Keratinocyte (primary cell): ENCODE measurements around the gene WNT7B. TPM values are rescaled to one million over a fixed set of nuclear protein-coding genes. Genes with fewer than 3 reads are reported as not detected.
A peak's percentile ranks its signal among the peaks of the same experiment; 100 is the strongest.

Experiments
- DNase-seq: peaks from one replicate; pipeline ENCODE4 v3.0.0-alpha.2; 2011; ENCODE audit warnings: low read depth, missing footprints, low spot score
- FAIRE-seq: peaks from 2 replicates; lab custom pipeline; 2011; peaks lifted over from hg19 to GRCh38; lab: Jason Lieb, UNC
- H2AFZ ChIP-seq: 2 replicates; pipeline ENCODE4 v1.6.0; 2012; ENCODE audit warnings: low read length, control low read depth, inconsistent platforms; ENCODE audit not compliant: control insufficient read depth
- H3K27ac ChIP-seq: 2 replicates; pipeline ENCODE4 v1.5.1; 2011; ENCODE audit warnings: low read length; ENCODE audit not compliant: control insufficient read depth, insufficient read depth
- H3K27me3 ChIP-seq: 3 replicates; pipeline ENCODE4 v1.6.0; 2011; ENCODE audit warnings: low read length; ENCODE audit not compliant: control insufficient read depth, insufficient read depth; ENCODE audit errors: extremely low read depth
- H3K36me3 ChIP-seq, 2 experiments: 2 replicates in 1 of 2; 3 replicates in 1 of 2; pipeline ENCODE4 v1.5.1; 2011; ENCODE audit warnings: low read length in 2 of 2, mild to moderate bottlenecking in 1 of 2; ENCODE audit not compliant: control insufficient read depth in 2 of 2, insufficient read depth in 2 of 2; ENCODE audit errors: extremely low read depth in 1 of 2
- H3K4me1 ChIP-seq: 3 replicates; pipeline ENCODE4 v1.5.1; 2011; ENCODE audit warnings: low read length; ENCODE audit not compliant: control insufficient read depth, insufficient read depth; ENCODE audit errors: extremely low read depth
- H3K4me2 ChIP-seq: 3 replicates; pipeline ENCODE4 v1.6.0; 2011; ENCODE audit warnings: low read depth, low read length; ENCODE audit not compliant: control insufficient read depth, insufficient read depth; ENCODE audit errors: extremely low read depth
- H3K4me3 ChIP-seq, 3 experiments: fragments of 200-600 bp in 1 of 3; sonication (generic) in 1 of 3; 2 replicates in 2 of 3; 3 replicates in 1 of 3; pipeline ENCODE4 v1.5.1; 2011 to 2016; ENCODE audit warnings: low read length in 3 of 3, mild to moderate bottlenecking in 3 of 3, control low read depth in 2 of 3, inconsistent platforms in 1 of 3, low read depth in 1 of 3, mixed read lengths in 1 of 3, mixed run types in 1 of 3, moderate library complexity in 1 of 3; ENCODE audit not compliant: control insufficient read depth in 2 of 3, insufficient read depth in 2 of 3; ENCODE audit errors: extremely low read depth in 1 of 3
- H3K79me2 ChIP-seq: 2 replicates; pipeline ENCODE4 v1.6.0; 2012; ENCODE audit warnings: low read length; ENCODE audit not compliant: control insufficient read depth, insufficient read depth
- H3K9ac ChIP-seq: 3 replicates; pipeline ENCODE4 v1.6.0; 2011; ENCODE audit warnings: low read length; ENCODE audit not compliant: control insufficient read depth, insufficient read depth; ENCODE audit errors: extremely low read depth
- H3K9me1 ChIP-seq: 3 replicates; pipeline ENCODE4 v1.6.0; 2011; ENCODE audit warnings: low read length; ENCODE audit not compliant: control insufficient read depth, insufficient read depth; ENCODE audit errors: extremely low read depth
- H3K9me3 ChIP-seq: 2 replicates; pipeline ENCODE4 v1.5.1; 2012; ENCODE audit warnings: low read depth, low read length; ENCODE audit not compliant: control insufficient read depth
- H4K20me1 ChIP-seq: 3 replicates; pipeline ENCODE4 v1.6.0; 2011; ENCODE audit warnings: low read length; ENCODE audit not compliant: control insufficient read depth, insufficient read depth; ENCODE audit errors: extremely low read depth
- EZH2 ChIP-seq: IDR thresholded peaks from one replicate; pipeline ENCODE4 v1.6.1; 2012; ENCODE audit warnings: inconsistent platforms, mild to moderate bottlenecking, low read length, moderate library complexity
- dilution Hi-C: fragments of 300-500 bp; cut with MboI; formaldehyde crosslinking; loops from one replicate; pipeline ENCODE4 v1.7.0; 2020; ENCODE audit warnings: low sequenced_read_pairs; ENCODE audit not compliant: extremely low pct_ligation_motif_present
- polyA plus RNA-seq, 5 experiments: library from polyadenylated mRNA; depleted of rRNA in 3 of 5; stranded (reverse) in 3 of 5; stranded (forward) in 1 of 5; unstranded in 1 of 5; fragments of >200 nt; gene quantifications; 1 replicate in 1 of 5; 2 replicates in 3 of 5; 3 replicates in 1 of 5; pipeline versions ENCODE4 v1.2.1 to v1.2.3, GENCODE V29; 2011 to 2012; ENCODE audit warnings: missing spikeins in 2 of 5, low read depth in 1 of 5, low replicate concordance in 1 of 5
- TF ChIP-seq, protein P1 (sequence below), 3 experiments: IDR thresholded peaks in 1 of 3; conservative IDR thresholded peaks in 1 of 3; optimal IDR thresholded peaks in 1 of 3; 2 replicates in 2 of 3; 3 replicates in 1 of 3; pipeline versions ENCODE3 to v1.5.1; 2011; ENCODE audit warnings: low read length in 3 of 3, mild to moderate bottlenecking in 3 of 3, moderate library complexity in 2 of 3, control low read depth in 1 of 3, inconsistent platforms in 1 of 3; ENCODE audit not compliant: insufficient read depth in 2 of 3; ENCODE audit errors: extremely low read depth in 1 of 3

Gene WNT7B
- polyA plus RNA-seq, 1 donor (not counting 4 experiments of a cell fraction or from before 2014, with no cell fraction given): 1.7 TPM

DNA sequence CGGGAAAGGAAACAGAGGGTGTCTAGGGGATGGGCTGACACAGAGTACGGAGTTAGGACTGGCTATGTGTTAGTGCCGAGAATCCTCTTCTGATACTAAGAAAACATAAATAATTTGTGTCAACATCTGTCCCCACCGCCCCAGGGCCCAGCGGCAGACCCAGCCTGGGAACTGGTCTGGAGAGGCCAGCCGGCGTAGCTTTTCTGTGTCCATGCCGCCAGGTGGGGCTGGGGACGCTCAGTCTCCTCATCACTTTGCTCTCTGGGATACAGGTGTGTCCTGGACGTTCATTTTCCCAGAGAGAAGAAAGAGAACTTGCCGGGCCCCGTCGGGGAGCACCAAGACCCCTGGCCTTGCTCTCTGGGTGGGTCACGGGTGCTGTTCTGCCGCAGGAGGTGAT lies 54.7 kb downstream of the WNT7B start:
- H3K9ac ChIP-seq: no peak overlapping the region
- H4K20me1 ChIP-seq: peaks cover 2% of the 10 kb centered on the region
- no peaks in the 10 kb centered on the region for H3K36me3 ChIP-seq
- peaks cover 29% of the 10 kb centered on the region for H3K4me1 ChIP-seq
- no peaks in the 10 kb centered on the region for H3K9me1 ChIP-seq
- no peak overlapping the region for H3K4me2 ChIP-seq
- dilution Hi-C loops: no loop called here
- H3K27me3 ChIP-seq: peaks cover 13% of the 10 kb centered on the region
- no peak overlapping the region for H2AFZ ChIP-seq
- no peak overlapping the region for H3K4me3 ChIP-seq
- no peaks in the 10 kb centered on the region for H3K79me2 ChIP-seq
- H3K9me3 ChIP-seq: no peaks in the 10 kb centered on the region
- H3K27ac ChIP-seq: no peak overlapping the region
- no peak for TF ChIP-seq EZH2
- TF ChIP-seq, protein P1, sequence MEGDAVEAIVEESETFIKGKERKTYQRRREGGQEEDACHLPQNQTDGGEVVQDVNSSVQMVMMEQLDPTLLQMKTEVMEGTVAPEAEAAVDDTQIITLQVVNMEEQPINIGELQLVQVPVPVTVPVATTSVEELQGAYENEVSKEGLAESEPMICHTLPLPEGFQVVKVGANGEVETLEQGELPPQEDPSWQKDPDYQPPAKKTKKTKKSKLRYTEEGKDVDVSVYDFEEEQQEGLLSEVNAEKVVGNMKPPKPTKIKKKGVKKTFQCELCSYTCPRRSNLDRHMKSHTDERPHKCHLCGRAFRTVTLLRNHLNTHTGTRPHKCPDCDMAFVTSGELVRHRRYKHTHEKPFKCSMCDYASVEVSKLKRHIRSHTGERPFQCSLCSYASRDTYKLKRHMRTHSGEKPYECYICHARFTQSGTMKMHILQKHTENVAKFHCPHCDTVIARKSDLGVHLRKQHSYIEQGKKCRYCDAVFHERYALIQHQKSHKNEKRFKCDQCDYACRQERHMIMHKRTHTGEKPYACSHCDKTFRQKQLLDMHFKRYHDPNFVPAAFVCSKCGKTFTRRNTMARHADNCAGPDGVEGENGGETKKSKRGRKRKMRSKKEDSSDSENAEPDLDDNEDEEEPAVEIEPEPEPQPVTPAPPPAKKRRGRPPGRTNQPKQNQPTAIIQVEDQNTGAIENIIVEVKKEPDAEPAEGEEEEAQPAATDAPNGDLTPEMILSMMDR (optimal IDR thresholded peaks at IDR 0.05 in 1 of 3, IDR thresholded peaks at IDR 0.05 in 1 of 3, conservative IDR thresholded peaks at IDR 0.05 in 1 of 3; ENCODE audit: extremely low read depth in 1 of 3, insufficient read depth in 2 of 3, low read length in 3 of 3): no peak
- DNase-seq: no peak
- FAIRE-seq: no peak

DNA sequence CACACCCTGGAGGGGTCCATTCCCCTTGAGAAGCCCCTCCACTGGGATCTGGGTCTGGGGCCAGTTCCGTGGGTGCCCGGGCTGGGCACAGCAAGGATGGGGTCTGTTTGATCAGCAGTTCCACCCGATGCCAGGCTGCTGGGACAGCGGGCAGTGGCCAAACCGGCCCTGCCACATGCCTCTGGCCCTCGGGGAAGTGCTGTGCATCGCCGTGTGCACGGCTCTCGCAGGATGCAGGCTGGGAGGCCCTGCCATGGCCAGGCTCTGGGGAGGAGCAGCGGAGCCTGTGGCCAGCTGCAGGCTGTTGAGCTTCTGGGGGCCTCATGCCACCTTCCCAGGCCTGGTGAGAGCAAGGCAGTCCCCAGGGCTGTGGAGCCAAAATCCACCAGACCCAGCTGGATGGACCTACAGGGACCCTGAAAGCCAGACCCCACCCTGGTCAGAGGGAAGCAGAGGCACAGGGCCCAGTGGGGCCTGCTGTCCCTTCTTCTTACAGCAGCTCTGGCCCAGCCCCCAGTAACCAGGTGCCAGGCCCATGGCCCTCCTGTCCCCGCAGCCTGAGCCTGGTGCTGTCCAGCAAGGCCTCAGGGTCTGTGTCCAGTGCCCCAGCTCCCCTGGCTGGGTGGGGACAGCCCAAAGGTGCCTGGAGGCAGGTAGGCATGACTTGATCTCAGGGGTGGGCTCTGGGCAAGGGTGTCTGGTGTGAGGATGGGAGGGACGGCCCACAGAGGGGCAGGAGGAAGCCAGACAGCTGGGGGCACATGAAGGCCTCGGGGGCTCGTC lies 57.3 kb downstream of the WNT7B start:
- H3K4me3 ChIP-seq: no peak overlapping the region
- peaks cover 14% of the 10 kb centered on the region for H3K4me1 ChIP-seq
- no peak overlapping the region for H3K27ac ChIP-seq
- no peak overlapping the region for H2AFZ ChIP-seq
- peak overlapping the region; percentile 12 for H3K4me2 ChIP-seq
- DNase-seq (no peak), FAIRE-seq (no peak)
- no peaks in the 10 kb centered on the region for H3K9me1 ChIP-seq
- H4K20me1 ChIP-seq: peaks cover 2% of the 10 kb centered on the region
- no peak for TF ChIP-seq EZH2
- TF ChIP-seq, protein P1 (optimal IDR thresholded peaks at IDR 0.05 in 1 of 3, IDR thresholded peaks at IDR 0.05 in 1 of 3, conservative IDR thresholded peaks at IDR 0.05 in 1 of 3; ENCODE audit: extremely low read depth in 1 of 3, insufficient read depth in 2 of 3, low read length in 3 of 3): no peak
- H3K79me2 ChIP-seq: no peaks in the 10 kb centered on the region
- H3K27me3 ChIP-seq: peaks cover 22% of the 10 kb centered on the region
- dilution Hi-C loops: no loop called here
- H3K9ac ChIP-seq: peak overlapping the region; percentile 22
- no peaks in the 10 kb centered on the region for H3K36me3 ChIP-seq
- no peaks in the 10 kb centered on the region for H3K9me3 ChIP-seq
